ENCODE data around the gene ELOA. TPM values are rescaled to one million over a fixed set of nuclear protein-coding genes. Genes with fewer than 3 reads are reported as not detected.
A peak's percentile ranks its signal among the peaks of the same experiment; 100 is the strongest.

The ELOA gene
- 10 to 100 TPM; 25.5 to 27.5 TPM for total RNA-seq

GRCh38 chr1:23743287-23744152 is at the start of gene ELOA:
Gene ELOA (plus strand): TSS chr1:23743471. CDS start chr1:23743504, 33 bp downstream.
- Histone ChIP-seq H3K4me1 (peaks cover 0 to 43% of the 10 kb centered on the region in 2 donors), H3K9me3 (no peaks in the 10 kb centered on the region), H3K4me3 (peak within 1 kb of the TSS; percentile 92 to 98), H3K27ac (peak within 1 kb of the TSS; percentile 92), H3K27me3 (no peaks in the 10 kb centered on the region), H3K36me3 (no peaks in the 10 kb centered on the region)
- no peak for TF ChIP-seq CTCF (IDR thresholded peaks at IDR 0.05)
- peak; percentile 63 for DNase-seq (ENCODE audit: low spot score)

- H3K36me3 ChIP-seq: peaks cover 55% of the 10 kb centered on the region
- no peaks in the 10 kb centered on the region for H3K9me3 ChIP-seq
- no peak overlapping the region for H3K4me3 ChIP-seq
- no peaks in the 10 kb centered on the region for H3K27me3 ChIP-seq
- no peak for TF ChIP-seq CTCF (IDR thresholded peaks at IDR 0.05)
- H3K27ac ChIP-seq: no peak overlapping the region
- no peak for DNase-seq (ENCODE audit: low spot score)
- H3K4me1 ChIP-seq: peaks cover 0 to 50% of the 10 kb centered on the region in 2 donors
Observed at GRCh38 chr1:23693599-23693998, 49.7 kb upstream of the ELOA start.

GRCh38 chr1:23694371-23694770 is 48.9 kb upstream of the ELOA start:
- H3K9me3 ChIP-seq: no peaks in the 10 kb centered on the region
- no peaks in the 10 kb centered on the region for H3K27me3 ChIP-seq
- no peak for DNase-seq (ENCODE audit: low spot score)
- peaks cover 0 to 54% of the 10 kb centered on the region in 2 donors for H3K4me1 ChIP-seq
- no peak overlapping the region for H3K27ac ChIP-seq
- TF ChIP-seq CTCF (IDR thresholded peaks at IDR 0.05): no peak
- peaks cover 63% of the 10 kb centered on the region for H3K36me3 ChIP-seq
- H3K4me3 ChIP-seq: no peak overlapping the region

- no peaks in the 10 kb centered on the region for H3K27me3 ChIP-seq
- H3K9me3 ChIP-seq: no peaks in the 10 kb centered on the region
- TF ChIP-seq CTCF (IDR thresholded peaks at IDR 0.05): no peak
- no peak overlapping the region for H3K4me3 ChIP-seq
- DNase-seq (ENCODE audit: low spot score): no peak
- H3K27ac ChIP-seq: no peak overlapping the region
- peaks cover 0 to 54% of the 10 kb centered on the region in 2 donors for H3K4me1 ChIP-seq
- peaks cover 76% of the 10 kb centered on the region for H3K36me3 ChIP-seq
Observed at GRCh38 chr1:23695667-23696066, 47.6 kb upstream of the ELOA start.

GRCh38 chr1:23696335-23696989 is 46.8 kb upstream of the ELOA start:
- no peaks in the 10 kb centered on the region for H3K9me3 ChIP-seq
- H3K27me3 ChIP-seq: no peaks in the 10 kb centered on the region
- TF ChIP-seq CTCF (IDR thresholded peaks at IDR 0.05): no peak
- peaks cover 84% of the 10 kb centered on the region for H3K36me3 ChIP-seq
- H3K4me1 ChIP-seq: peaks cover 0 to 54% of the 10 kb centered on the region in 2 donors
- no peak overlapping the region for H3K27ac ChIP-seq
- no peak for DNase-seq (ENCODE audit: low spot score)
- H3K4me3 ChIP-seq: no peak overlapping the region

Data from right atrium auricular region (tissue), 2 donors.